Breast epithelium (tissue), 3 donors: ENCODE data around the gene GRK7.

Source experiments
- POLR2A ChIP-seq: fragments of 450-650 bp; IDR thresholded peaks from one replicate; pipeline ENCODE4 v1.6.1; 2016; ENCODE audit warnings: antibody characterized with exemption, mild to moderate bottlenecking, moderate library complexity
- TF ChIP-seq, protein P1 (sequence below), 3 donors: fragments of 450-650 bp; IDR thresholded peaks; one replicate each; pipeline ENCODE4 v1.5.1; 2016 to 2017; ENCODE audit warnings: antibody characterized with exemption in 3 of 3, mild to moderate bottlenecking in 3 of 3, moderate library complexity in 3 of 3

- TF ChIP-seq, protein P1, sequence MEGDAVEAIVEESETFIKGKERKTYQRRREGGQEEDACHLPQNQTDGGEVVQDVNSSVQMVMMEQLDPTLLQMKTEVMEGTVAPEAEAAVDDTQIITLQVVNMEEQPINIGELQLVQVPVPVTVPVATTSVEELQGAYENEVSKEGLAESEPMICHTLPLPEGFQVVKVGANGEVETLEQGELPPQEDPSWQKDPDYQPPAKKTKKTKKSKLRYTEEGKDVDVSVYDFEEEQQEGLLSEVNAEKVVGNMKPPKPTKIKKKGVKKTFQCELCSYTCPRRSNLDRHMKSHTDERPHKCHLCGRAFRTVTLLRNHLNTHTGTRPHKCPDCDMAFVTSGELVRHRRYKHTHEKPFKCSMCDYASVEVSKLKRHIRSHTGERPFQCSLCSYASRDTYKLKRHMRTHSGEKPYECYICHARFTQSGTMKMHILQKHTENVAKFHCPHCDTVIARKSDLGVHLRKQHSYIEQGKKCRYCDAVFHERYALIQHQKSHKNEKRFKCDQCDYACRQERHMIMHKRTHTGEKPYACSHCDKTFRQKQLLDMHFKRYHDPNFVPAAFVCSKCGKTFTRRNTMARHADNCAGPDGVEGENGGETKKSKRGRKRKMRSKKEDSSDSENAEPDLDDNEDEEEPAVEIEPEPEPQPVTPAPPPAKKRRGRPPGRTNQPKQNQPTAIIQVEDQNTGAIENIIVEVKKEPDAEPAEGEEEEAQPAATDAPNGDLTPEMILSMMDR (IDR thresholded peaks at IDR 0.05), result no peak
- no peak for TF ChIP-seq POLR2A
Measured at GRCh38 chr3:141739731-141740130, 23.5 kb upstream of the GRK7 start.
